Nephron progenitor cell (in vitro differentiated cells): ENCODE measurements around the gene KIAA1210.

Source experiments
- DNase-seq: peaks from one replicate; pipeline ENCODE4 v3.0.0; 2021
- H3K27ac Mint-ChIP-seq: 2 replicates; pipeline ENCODE4 v1.8.0; 2021; ENCODE audit warnings: mild to moderate bottlenecking, moderate library complexity, mixed read lengths
- H3K27me3 Mint-ChIP-seq: 2 replicates; pipeline ENCODE4 v1.8.0; 2021; ENCODE audit warnings: mild to moderate bottlenecking, low read depth, mixed read lengths; ENCODE audit not compliant: poor library complexity
- H3K36me3 Mint-ChIP-seq: 2 replicates; pipeline ENCODE4 v1.8.0; 2021; ENCODE audit warnings: low read depth, mixed read lengths
- H3K4me1 Mint-ChIP-seq: 2 replicates; pipeline ENCODE4 v1.8.0; 2021; ENCODE audit warnings: mixed read lengths
- H3K4me3 Mint-ChIP-seq: 2 replicates; pipeline ENCODE4 v1.8.0; 2021; ENCODE audit warnings: mild to moderate bottlenecking, moderate library complexity, mixed read lengths
- H3K9me3 Mint-ChIP-seq: 2 replicates; pipeline ENCODE4 v1.8.0; 2021; ENCODE audit warnings: mild to moderate bottlenecking, moderate library complexity, mixed read lengths
- CTCF ChIP-seq: fragments of 200-600 bp; sonication (generic); IDR thresholded peaks from 2 replicates; pipeline ENCODE4 v1.5.0; 2021; ENCODE audit warnings: antibody characterized with exemption

Gene KIAA1210

GRCh38 chrX:119107206-119107605, 20.4 kb downstream of the KIAA1210 start:
- TF ChIP-seq CTCF = no peak
- H3K4me1 Mint-ChIP-seq = no peaks in the 10 kb centered on the region
- DNase-seq = no peak
- H3K27me3 Mint-ChIP-seq = no peaks in the 10 kb centered on the region
- no peaks in the 10 kb centered on the region for H3K36me3 Mint-ChIP-seq
- H3K9me3 Mint-ChIP-seq = peaks cover 13% of the 10 kb centered on the region
- H3K4me3 Mint-ChIP-seq = no peak overlapping the region
- no peak overlapping the region for H3K27ac Mint-ChIP-seq

- no peaks in the 10 kb centered on the region for H3K36me3 Mint-ChIP-seq
- no peak for TF ChIP-seq CTCF
- no peak overlapping the region for H3K4me3 Mint-ChIP-seq
- H3K27ac Mint-ChIP-seq = no peak overlapping the region
- H3K4me1 Mint-ChIP-seq = no peaks in the 10 kb centered on the region
- H3K9me3 Mint-ChIP-seq = peaks cover 13% of the 10 kb centered on the region
- DNase-seq = no peak
- H3K27me3 Mint-ChIP-seq = peaks cover 2% of the 10 kb centered on the region
Observed at GRCh38 chrX:119105826-119106225, 21.8 kb downstream of the KIAA1210 start.

GRCh38 chrX:119101168-119101567, 26.4 kb downstream of the KIAA1210 start:
- no peak overlapping the region for H3K4me3 Mint-ChIP-seq
- peaks cover 26% of the 10 kb centered on the region for H3K9me3 Mint-ChIP-seq
- H3K27me3 Mint-ChIP-seq = peaks cover 2% of the 10 kb centered on the region
- DNase-seq = no peak
- no peaks in the 10 kb centered on the region for H3K36me3 Mint-ChIP-seq
- no peak overlapping the region for H3K27ac Mint-ChIP-seq
- no peaks in the 10 kb centered on the region for H3K4me1 Mint-ChIP-seq
- no peak for TF ChIP-seq CTCF

- Mint-ChIP-seq H3K36me3 (no peaks in the 10 kb centered on the region), H3K9me3 (peaks cover 34% of the 10 kb centered on the region)
- no peak for TF ChIP-seq CTCF
Observed at GRCh38 chrX:119095936-119096335, 31.7 kb downstream of the KIAA1210 start.

GRCh38 chrX:119094819-119095218, 32.8 kb downstream of the KIAA1210 start:
- DNase-seq = no peak
- Mint-ChIP-seq H3K27ac (no peak overlapping the region), H3K36me3 (no peaks in the 10 kb centered on the region), H3K4me1 (no peaks in the 10 kb centered on the region), H3K9me3 (peaks cover 36% of the 10 kb centered on the region), H3K4me3 (no peak overlapping the region), H3K27me3 (no peaks in the 10 kb centered on the region)
- no peak for TF ChIP-seq CTCF

More at GRCh38 chrX:119095936-119096335, 31.7 kb downstream of the KIAA1210 start:
- no peak overlapping the region for H3K4me3 Mint-ChIP-seq
- H3K4me1 Mint-ChIP-seq = no peaks in the 10 kb centered on the region
- no peaks in the 10 kb centered on the region for H3K27me3 Mint-ChIP-seq
- no peak for DNase-seq
- no peak overlapping the region for H3K27ac Mint-ChIP-seq

GRCh38 chrX:119093991-119094735, 33.4 kb downstream of the KIAA1210 start:
- Mint-ChIP-seq H3K9me3 (peaks cover 35% of the 10 kb centered on the region), H3K4me3 (no peak overlapping the region), H3K4me1 (no peaks in the 10 kb centered on the region), H3K36me3 (no peaks in the 10 kb centered on the region), H3K27ac (no peak overlapping the region), H3K27me3 (no peaks in the 10 kb centered on the region)
- DNase-seq = no peak
- TF ChIP-seq CTCF = no peak
